Neuronal stem cell (in vitro differentiated cells): ENCODE measurements around the gene ANKFN1.

Experiments
- DNase-seq: peaks from one replicate; pipeline ENCODE4 v3.0.0-alpha.2; 2013; ENCODE audit warnings: low spot score
- H2AFZ ChIP-seq: one replicate; pipeline ENCODE4 v1.6.1; 2013; ENCODE audit warnings: mild to moderate bottlenecking, low read length, inconsistent platforms
- H2AK5ac ChIP-seq: 2 replicates; pipeline ENCODE4 v1.6.1; 2013; ENCODE audit warnings: low read depth, mild to moderate bottlenecking, inconsistent platforms, low read length, moderate library complexity, mixed read lengths
- H2BK120ac ChIP-seq: 2 replicates; pipeline ENCODE4 v1.6.1; 2013; ENCODE audit warnings: low read depth, mild to moderate bottlenecking, inconsistent platforms, low read length, moderate library complexity, mixed read lengths
- H2BK12ac ChIP-seq: one replicate; pipeline ENCODE4 v1.6.1; 2013; ENCODE audit warnings: low read length, inconsistent platforms
- H2BK15ac ChIP-seq: 2 replicates; pipeline ENCODE4 v1.6.1; 2013; ENCODE audit warnings: mild to moderate bottlenecking, low read length, inconsistent platforms, mixed read lengths
- H2BK5ac ChIP-seq: one replicate; pipeline ENCODE4 v1.6.1; 2013; ENCODE audit warnings: inconsistent platforms, mild to moderate bottlenecking, low read length, moderate library complexity
- H3K14ac ChIP-seq: one replicate; pipeline ENCODE4 v1.6.1; 2013; ENCODE audit warnings: low read length, inconsistent platforms
- H3K18ac ChIP-seq: 2 replicates; pipeline ENCODE4 v1.6.1; 2013; ENCODE audit warnings: low read length, inconsistent platforms
- H3K23ac ChIP-seq: 2 replicates; pipeline ENCODE4 v1.6.1; 2013; ENCODE audit warnings: low read depth, mild to moderate bottlenecking, mixed read lengths, low read length, inconsistent platforms; ENCODE audit not compliant: poor library complexity
- H3K27ac ChIP-seq: replicated peaks from 3 replicates; pipeline ENCODE4 v1.5.1; 2013; ENCODE audit warnings: low read length, inconsistent platforms
- H3K27me3 ChIP-seq, 3 experiments: 2 replicates each; pipeline ENCODE4 v1.6.1; 2013; ENCODE audit warnings: low read length in 3 of 3, mild to moderate bottlenecking in 2 of 3, inconsistent platforms in 1 of 3, low read depth in 1 of 3, mixed read lengths in 1 of 3, moderate library complexity in 1 of 3; ENCODE audit not compliant: control insufficient read depth in 3 of 3, insufficient read depth in 3 of 3
- H3K36me3 ChIP-seq, 2 donors: replicated peaks in 1 of 2; 2 replicates each; pipeline ENCODE4 v1.6.1; 2013; ENCODE audit warnings: low read length in 2 of 2; ENCODE audit not compliant: control insufficient read depth in 2 of 2, insufficient read depth in 2 of 2
- H3K4ac ChIP-seq: 2 replicates; pipeline ENCODE4 v1.6.1; 2013; ENCODE audit warnings: inconsistent platforms, mild to moderate bottlenecking, low read length, moderate library complexity
- H3K4me1 ChIP-seq, 2 donors: 1 replicate in 1 of 2; 2 replicates in 1 of 2; pipeline ENCODE4 v1.6.1; 2013; ENCODE audit warnings: low read length in 2 of 2, low read depth in 1 of 2; ENCODE audit not compliant: control insufficient read depth in 2 of 2, insufficient read depth in 1 of 2
- H3K4me2 ChIP-seq: one replicate; pipeline ENCODE4 v1.6.1; 2013; ENCODE audit warnings: mild to moderate bottlenecking, low read length, inconsistent platforms; ENCODE audit not compliant: insufficient read depth, poor library complexity, severe bottlenecking
- H3K4me3 ChIP-seq, 2 donors: 2 replicates each; pipeline ENCODE4 v1.5.1; 2013; ENCODE audit warnings: low read length in 2 of 2, mild to moderate bottlenecking in 2 of 2, inconsistent platforms in 1 of 2, moderate library complexity in 1 of 2
- H3K79me1 ChIP-seq: one replicate; pipeline ENCODE4 v1.6.1; 2013; ENCODE audit warnings: low read depth, mild to moderate bottlenecking, inconsistent platforms, low read length, moderate library complexity
- H3K9ac ChIP-seq: one replicate; pipeline ENCODE4 v1.6.1; 2013; ENCODE audit warnings: mild to moderate bottlenecking, low read depth, low read length, inconsistent platforms; ENCODE audit not compliant: poor library complexity
- H3K9me3 ChIP-seq, 2 donors: replicated peaks in 1 of 2; 2 replicates each; pipeline versions ENCODE3 to v1.6.1; 2013; ENCODE audit warnings: low read length in 2 of 2, mild to moderate bottlenecking in 2 of 2, inconsistent platforms in 1 of 2, low read depth in 1 of 2, mixed read lengths in 1 of 2, moderate library complexity in 1 of 2; ENCODE audit not compliant: control insufficient read depth in 2 of 2, insufficient read depth in 1 of 2
- H4K8ac ChIP-seq: one replicate; pipeline ENCODE4 v1.6.1; 2013; ENCODE audit warnings: low read depth, mild to moderate bottlenecking, inconsistent platforms, low read length, moderate library complexity
- H4K91ac ChIP-seq: one replicate; pipeline ENCODE4 v1.6.1; 2013; ENCODE audit warnings: low read length, low read depth, mild to moderate bottlenecking, inconsistent platforms; ENCODE audit not compliant: poor library complexity
- WGBS, 2 donors: extraction: QIAGEN DNeasy Blood & Tissue Kit; methylation state at CpG; one replicate each; pipeline ENCODE4 v1.1.7; 2013; ENCODE audit warnings: missing lambda C conversion rate in 2 of 2, mixed read lengths in 1 of 2; ENCODE audit not compliant: insufficient read length in 2 of 2, insufficient replicate concordance in 1 of 2; ENCODE audit errors: extremely low coverage in 2 of 2; 5-methylcytosine and 5-hydroxymethylcytosine counted together

The ANKFN1 gene

DNA sequence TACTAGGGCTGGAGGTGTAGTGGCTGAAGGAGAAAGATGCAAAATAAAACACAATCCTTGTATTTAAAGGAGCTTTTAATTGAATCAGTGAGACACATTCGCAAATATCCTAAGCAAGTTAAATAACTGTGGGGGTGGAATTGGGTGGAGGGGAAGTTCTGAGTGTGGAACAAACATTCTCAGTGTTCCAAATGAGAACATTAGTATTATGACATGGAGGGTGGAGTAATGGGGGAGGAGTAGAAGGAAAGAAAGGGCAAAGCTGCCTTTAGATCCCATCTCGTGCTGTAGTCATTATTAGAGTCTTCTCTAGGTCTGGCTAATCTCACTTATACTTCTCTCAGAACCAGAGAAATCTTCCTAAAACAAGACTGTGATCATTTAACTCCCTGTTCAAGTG, 169.7 kb downstream of the ANKFN1 start:
- Histone ChIP-seq H2BK120ac (no peak overlapping the region), H3K79me1 (no peaks in the 10 kb centered on the region), H3K36me3 (no peaks in the 10 kb centered on the region)

DNA sequence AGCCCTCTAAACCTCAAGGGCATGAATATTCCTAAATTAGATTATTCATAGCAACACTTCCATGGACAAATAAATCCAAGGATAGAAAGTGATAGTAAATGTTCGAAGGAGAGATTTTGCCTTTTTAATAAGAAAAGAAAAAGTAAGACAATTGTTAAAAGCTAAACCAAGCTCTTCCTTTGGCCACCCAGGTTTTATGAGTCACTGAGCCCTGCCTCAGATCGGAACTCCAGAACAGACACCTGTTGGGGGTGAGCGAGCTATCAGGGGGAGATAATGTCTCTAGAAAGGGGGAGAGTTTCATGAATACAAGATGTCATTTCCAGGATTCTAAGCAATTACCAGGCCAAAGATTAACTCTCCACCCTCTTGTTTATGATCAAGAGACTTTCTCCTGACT, 171.4 kb downstream of the ANKFN1 start:
- WGBS, 2 donors, result no CpG with 5 or more reads among the region's 3 CpGs
- Histone ChIP-seq H2BK15ac (no peak overlapping the region), H3K14ac (no peak overlapping the region), H4K8ac (no peak overlapping the region), H3K27me3 (peaks cover 0 to 3% (median 0%) of the 10 kb centered on the region in 3 experiments), H3K36me3 (no peaks in the 10 kb centered on the region), H3K9ac (no peak overlapping the region), H2BK12ac (no peak overlapping the region), H3K4ac (no peak overlapping the region), H3K23ac (no peak overlapping the region), H3K9me3 (no peaks in the 10 kb centered on the region), H3K79me1 (no peaks in the 10 kb centered on the region), H3K4me2 (no peak overlapping the region), H4K91ac (no peak overlapping the region), H2BK5ac (no peak overlapping the region), H3K27ac (no peak overlapping the region), H2AK5ac (no peak overlapping the region), H3K4me1 (peaks cover 0 to 12% of the 10 kb centered on the region in 2 donors), H3K18ac (no peak overlapping the region), H2AFZ (no peak overlapping the region), H3K4me3 (no peak overlapping the region), H2BK120ac (no peak overlapping the region)
- no peak for DNase-seq

More for the DNA sequence above, 169.7 kb downstream of the ANKFN1 start:
- peaks cover 0 to 12% of the 10 kb centered on the region in 2 donors for H3K4me1 ChIP-seq
- no peak for DNase-seq
- H3K4me2 ChIP-seq, result no peak overlapping the region
- no peak overlapping the region for H2BK5ac ChIP-seq
- H2AK5ac ChIP-seq, result no peak overlapping the region
- H3K18ac ChIP-seq, result no peak overlapping the region
- no peak overlapping the region for H4K8ac ChIP-seq
- no CpG with 5 or more reads among the region's 2 CpGs for WGBS, 2 donors
- H3K4ac ChIP-seq, result no peak overlapping the region
- no peak overlapping the region for H2BK12ac ChIP-seq
- no peak overlapping the region for H3K14ac ChIP-seq
- H3K4me3 ChIP-seq, result no peak overlapping the region
- H3K9me3 ChIP-seq, result no peaks in the 10 kb centered on the region
- no peak overlapping the region for H2BK15ac ChIP-seq
- H2AFZ ChIP-seq, result no peak overlapping the region
- H4K91ac ChIP-seq, result no peak overlapping the region
- no peak overlapping the region for H3K23ac ChIP-seq
- no peak overlapping the region for H3K9ac ChIP-seq
- H3K27me3 ChIP-seq, result peaks cover 0 to 3% (median 0%) of the 10 kb centered on the region in 3 experiments
- H3K27ac ChIP-seq, result no peak overlapping the region

DNA sequence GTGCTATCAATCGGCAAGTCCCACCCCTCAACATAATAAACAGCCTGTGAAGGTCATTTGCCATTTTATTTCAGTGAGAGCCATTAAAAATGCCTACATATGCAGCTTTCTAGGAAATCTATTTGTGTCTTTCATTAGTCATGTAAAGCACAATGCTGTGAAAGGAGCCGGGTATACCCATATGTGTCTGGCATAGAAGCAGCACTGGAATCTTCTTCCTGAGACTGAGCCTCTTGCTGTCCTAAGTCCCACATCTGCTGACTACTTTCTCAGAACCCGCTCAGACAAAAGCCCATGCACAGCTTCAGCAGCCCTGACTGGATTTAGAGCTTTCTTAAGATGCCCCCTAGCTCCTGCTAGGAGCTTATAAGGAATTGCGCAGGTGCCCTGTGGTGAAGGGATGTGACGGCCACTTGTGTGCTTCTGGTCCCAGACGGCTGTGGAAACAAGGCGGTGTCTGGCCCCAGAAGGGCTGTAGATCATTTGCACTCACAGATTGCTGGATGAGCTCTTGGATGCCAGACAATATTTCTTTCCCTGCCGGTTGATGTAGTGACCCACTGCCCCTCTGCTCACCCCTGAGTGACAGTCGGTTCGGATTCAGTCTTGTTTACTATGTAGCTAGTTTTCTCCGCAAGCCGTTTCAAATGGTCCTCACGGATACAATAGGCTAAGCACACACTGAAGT, 172.2 kb downstream of the ANKFN1 start:
- Histone ChIP-seq H2BK120ac (no peak overlapping the region), H3K4me2 (no peak overlapping the region), H2BK5ac (no peak overlapping the region), H3K9ac (no peak overlapping the region), H2AFZ (no peak overlapping the region), H3K36me3 (no peaks in the 10 kb centered on the region), H4K8ac (no peak overlapping the region), H3K79me1 (no peaks in the 10 kb centered on the region), H2BK15ac (no peak overlapping the region), H3K23ac (no peak overlapping the region), H3K27me3 (peaks cover 0 to 3% (median 0%) of the 10 kb centered on the region in 3 experiments), H3K14ac (no peak overlapping the region), H3K4ac (no peak overlapping the region), H3K9me3 (no peaks in the 10 kb centered on the region), H3K4me1 (peaks cover 0 to 11% of the 10 kb centered on the region in 2 donors), H3K27ac (no peak overlapping the region), H3K18ac (no peak overlapping the region), H2BK12ac (no peak overlapping the region), H4K91ac (no peak overlapping the region), H2AK5ac (no peak overlapping the region), H3K4me3 (no peak overlapping the region)
- no peak for DNase-seq
- WGBS, 2 donors, result no CpG with 5 or more reads among the region's 13 CpGs

DNA sequence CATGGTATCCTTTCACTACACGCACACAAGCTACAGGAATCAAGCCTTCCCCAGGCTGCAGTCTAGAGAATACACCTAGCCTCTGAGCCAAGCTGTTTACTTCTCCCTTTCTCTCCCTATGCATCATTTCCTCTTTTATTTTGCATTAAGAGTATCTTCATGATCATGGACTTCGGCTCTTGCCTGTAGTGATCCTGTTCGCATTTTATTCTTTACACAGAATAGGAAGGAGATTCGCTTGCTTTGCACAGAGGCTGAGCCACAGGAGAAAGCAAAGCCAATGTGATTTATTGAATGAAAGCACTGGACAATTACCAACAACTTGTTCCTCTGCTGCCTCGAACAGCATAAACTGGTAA, 172.7 kb downstream of the ANKFN1 start:
- Histone ChIP-seq H3K14ac (no peak overlapping the region), H3K4ac (no peak overlapping the region), H2BK12ac (no peak overlapping the region), H2BK120ac (no peak overlapping the region), H3K27ac (no peak overlapping the region), H3K4me2 (no peak overlapping the region), H3K9ac (no peak overlapping the region), H3K4me3 (no peak overlapping the region), H3K23ac (no peak overlapping the region), H4K8ac (no peak overlapping the region), H3K36me3 (no peaks in the 10 kb centered on the region), H2BK5ac (no peak overlapping the region), H3K27me3 (peaks cover 0 to 3% (median 0%) of the 10 kb centered on the region in 3 experiments), H2AK5ac (no peak overlapping the region), H3K4me1 (peaks cover 0 to 11% of the 10 kb centered on the region in 2 donors), H4K91ac (no peak overlapping the region), H2BK15ac (no peak overlapping the region), H3K18ac (no peak overlapping the region), H3K9me3 (no peaks in the 10 kb centered on the region), H3K79me1 (no peaks in the 10 kb centered on the region), H2AFZ (no peak overlapping the region)
- no CpG with 5 or more reads among the region's 5 CpGs for WGBS, 2 donors
- no peak for DNase-seq
